CD14-positive monocyte (primary cell): ENCODE results near the gene HEXB. TPM values are rescaled to one million over a fixed set of nuclear protein-coding genes. Genes with fewer than 3 reads are reported as not detected.

Experiments used
- DNase-seq, 3 donors: peaks; one replicate each; pipeline ENCODE4 v3.0.0-alpha.2; 2011 to 2022
- H2AFZ ChIP-seq: 2 replicates; pipeline ENCODE4 v1.6.0; 2012; ENCODE audit warnings: mild to moderate bottlenecking, low read depth, low read length, inconsistent platforms; ENCODE audit not compliant: insufficient read depth, poor library complexity, severe bottlenecking
- H3K27ac ChIP-seq, 2 donors: 1 replicate in 1 of 2; 2 replicates in 1 of 2; pipeline ENCODE4 v1.5.1; 2012 to 2013; ENCODE audit warnings: low read length in 2 of 2, control low read depth in 1 of 2, inconsistent platforms in 1 of 2, low read depth in 1 of 2, mild to moderate bottlenecking in 1 of 2
- H3K27me3 ChIP-seq, 2 donors: one replicate each; pipeline versions ENCODE4 v1.6.0 to v1.6.1; 2011 to 2013; ENCODE audit warnings: low read length in 2 of 2; ENCODE audit not compliant: control insufficient read depth in 2 of 2, insufficient read depth in 2 of 2
- H3K36me3 ChIP-seq, 2 donors: replicated peaks in 1 of 2; 1 replicate in 1 of 2; 2 replicates in 1 of 2; pipeline versions ENCODE4 v1.5.1 to v1.6.1; 2012 to 2013; ENCODE audit warnings: low read length in 2 of 2, control low read depth in 1 of 2, inconsistent platforms in 1 of 2, mild to moderate bottlenecking in 1 of 2; ENCODE audit not compliant: insufficient read depth in 2 of 2, control insufficient read depth in 1 of 2
- H3K4me1 ChIP-seq, 2 donors: 1 replicate in 1 of 2; 2 replicates in 1 of 2; pipeline versions ENCODE4 v1.5.1 to v1.6.1; 2012 to 2013; ENCODE audit warnings: low read length in 2 of 2, control low read depth in 1 of 2, inconsistent platforms in 1 of 2, mild to moderate bottlenecking in 1 of 2, moderate library complexity in 1 of 2; ENCODE audit not compliant: insufficient read depth in 2 of 2, control insufficient read depth in 1 of 2
- H3K4me2 ChIP-seq: replicated peaks from 2 replicates; pipeline ENCODE3; 2012; ENCODE audit warnings: low read length, moderate library complexity, mild to moderate bottlenecking; ENCODE audit not compliant: poor library complexity, severe bottlenecking; ENCODE audit errors: extremely low read depth
- H3K4me3 ChIP-seq, 3 experiments: fragments of 200-600 bp in 1 of 3; sonication (generic) in 1 of 3; replicated peaks in 1 of 3; 1 replicate in 2 of 3; 2 replicates in 1 of 3; pipeline ENCODE4 v1.5.1; 2011 to 2013; ENCODE audit warnings: low read length in 3 of 3, mild to moderate bottlenecking in 3 of 3, control low read depth in 2 of 3, low read depth in 2 of 3, inconsistent platforms in 1 of 3, moderate library complexity in 1 of 3
- H3K79me2 ChIP-seq: 2 replicates; pipeline ENCODE4 v1.6.0; 2012; ENCODE audit warnings: mild to moderate bottlenecking, control low read depth, inconsistent platforms, low read length, moderate library complexity; ENCODE audit not compliant: insufficient read depth
- H3K9ac ChIP-seq: 2 replicates; pipeline ENCODE4 v1.6.0; 2017; ENCODE audit warnings: low read length, mild to moderate bottlenecking; ENCODE audit not compliant: insufficient read depth, poor library complexity, severe bottlenecking
- H3K9me3 ChIP-seq, 2 donors: replicated peaks in 1 of 2; 1 replicate in 1 of 2; 2 replicates in 1 of 2; pipeline versions ENCODE4 v1.5.1 to v1.6.1; 2012 to 2013; ENCODE audit warnings: low read length in 2 of 2, control low read depth in 1 of 2; ENCODE audit not compliant: control insufficient read depth in 1 of 2, insufficient read depth in 1 of 2
- H4K20me1 ChIP-seq: 2 replicates; pipeline ENCODE4 v1.6.0; 2012; ENCODE audit warnings: mild to moderate bottlenecking, low read length, control low read depth, moderate library complexity; ENCODE audit not compliant: insufficient read depth
- H3K27ac Mint-ChIP-seq, 7 donors: one replicate each; pipeline ENCODE4 v1.8.0; 2020; ENCODE audit warnings: mild to moderate bottlenecking in 7 of 7, mixed read lengths in 7 of 7, moderate library complexity in 6 of 7, inconsistent platforms in 2 of 7
- H3K27me3 Mint-ChIP-seq, 3 donors: one replicate each; pipeline ENCODE4 v1.8.0; 2021 to 2022; ENCODE audit warnings: low read depth in 3 of 3, mild to moderate bottlenecking in 3 of 3, mixed read lengths in 3 of 3, moderate library complexity in 3 of 3, inconsistent platforms in 1 of 3
- H3K36me3 Mint-ChIP-seq, 2 donors: one replicate each; pipeline ENCODE4 v1.8.0; 2020; ENCODE audit warnings: mixed read lengths in 2 of 2, inconsistent platforms in 1 of 2, mild to moderate bottlenecking in 1 of 2
- H3K4me1 Mint-ChIP-seq: one replicate; pipeline ENCODE4 v1.8.0; 2020; ENCODE audit warnings: mild to moderate bottlenecking, mixed read lengths
- H3K4me3 Mint-ChIP-seq, 2 donors: one replicate each; pipeline ENCODE4 v1.8.0; 2020; ENCODE audit warnings: mild to moderate bottlenecking in 2 of 2, mixed read lengths in 2 of 2, moderate library complexity in 1 of 2
- H3K9me3 Mint-ChIP-seq, 7 donors: one replicate each; pipeline ENCODE4 v1.8.0; 2020 to 2022; ENCODE audit warnings: mixed read lengths in 7 of 7, mild to moderate bottlenecking in 6 of 7, moderate library complexity in 6 of 7, inconsistent platforms in 2 of 7
- WGBS: methylation state at CpG from one replicate; pipeline ENCODE4 v1.1.5; 2013; ENCODE audit warnings: missing lambda C conversion rate; ENCODE audit not compliant: insufficient coverage; 5-methylcytosine and 5-hydroxymethylcytosine counted together
- intact Hi-C, 2 donors: fragments of 100-400 bp; cut with micrococcal nuclease; formaldehyde crosslinking; loops; one replicate each; pipeline versions ENCODE4 v1.15.0 to v1.15.1; 2023
- polyA plus RNA-seq, 3 donors: library from polyadenylated mRNA; depleted of rRNA in 1 of 3; unstranded in 2 of 3; stranded (reverse) in 1 of 3; fragments of 300-500 nt in 2 of 3; fragments of >200 nt in 1 of 3; fragmentation: Illumina TruSeq in 2 of 3; gene quantifications; 1 replicate in 2 of 3; 2 replicates in 1 of 3; pipeline ENCODE4 v1.2.3, GENCODE V29; 2012 to 2021
- TF ChIP-seq, protein P1 (sequence below): fragments of 200-600 bp; IDR thresholded peaks from one replicate; pipeline ENCODE4 v1.8.0; 2022; ENCODE audit warnings: antibody characterized with exemption, mild to moderate bottlenecking

The HEXB gene
- polyA plus RNA-seq, 3 donors, result 158 to 518 (median 470) TPM

DNA sequence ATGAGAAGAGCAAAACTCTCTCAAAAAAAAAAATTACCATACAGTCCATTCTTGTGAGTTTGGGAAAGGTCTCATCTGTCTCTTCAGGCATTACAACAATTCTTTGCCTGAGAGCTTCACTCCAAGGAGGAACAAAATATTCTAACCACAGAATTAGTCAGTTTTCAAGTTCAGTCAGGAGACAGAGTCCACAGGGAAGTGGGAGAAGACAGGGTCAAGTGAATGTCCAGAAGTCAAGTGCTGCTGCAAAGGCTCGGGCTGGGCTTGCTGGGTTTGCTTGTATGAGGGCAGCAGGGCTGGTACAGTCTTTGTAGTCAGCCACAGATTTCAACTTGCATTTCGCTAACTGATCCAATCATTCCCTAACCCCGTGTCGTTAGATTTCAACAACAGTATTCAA is 17.6 kb upstream of the HEXB start:
- H3K9me3 ChIP-seq, result peaks cover 0 to 12% of the 10 kb centered on the region in 2 donors
- H3K9ac ChIP-seq, result no peak overlapping the region
- H2AFZ ChIP-seq, result no peak overlapping the region
- TF ChIP-seq, protein P1, sequence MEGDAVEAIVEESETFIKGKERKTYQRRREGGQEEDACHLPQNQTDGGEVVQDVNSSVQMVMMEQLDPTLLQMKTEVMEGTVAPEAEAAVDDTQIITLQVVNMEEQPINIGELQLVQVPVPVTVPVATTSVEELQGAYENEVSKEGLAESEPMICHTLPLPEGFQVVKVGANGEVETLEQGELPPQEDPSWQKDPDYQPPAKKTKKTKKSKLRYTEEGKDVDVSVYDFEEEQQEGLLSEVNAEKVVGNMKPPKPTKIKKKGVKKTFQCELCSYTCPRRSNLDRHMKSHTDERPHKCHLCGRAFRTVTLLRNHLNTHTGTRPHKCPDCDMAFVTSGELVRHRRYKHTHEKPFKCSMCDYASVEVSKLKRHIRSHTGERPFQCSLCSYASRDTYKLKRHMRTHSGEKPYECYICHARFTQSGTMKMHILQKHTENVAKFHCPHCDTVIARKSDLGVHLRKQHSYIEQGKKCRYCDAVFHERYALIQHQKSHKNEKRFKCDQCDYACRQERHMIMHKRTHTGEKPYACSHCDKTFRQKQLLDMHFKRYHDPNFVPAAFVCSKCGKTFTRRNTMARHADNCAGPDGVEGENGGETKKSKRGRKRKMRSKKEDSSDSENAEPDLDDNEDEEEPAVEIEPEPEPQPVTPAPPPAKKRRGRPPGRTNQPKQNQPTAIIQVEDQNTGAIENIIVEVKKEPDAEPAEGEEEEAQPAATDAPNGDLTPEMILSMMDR, result no peak
- no peaks in the 10 kb centered on the region for H3K79me2 ChIP-seq
- whole genome bisulfite sequencing, result 95% methylated on average over 3 of the region's 4 CpGs
- intact Hi-C loops, result no loop called here
- no peak overlapping the region for H3K27ac ChIP-seq
- H3K4me1 ChIP-seq, result no peaks in the 10 kb centered on the region
- Mint-ChIP-seq H3K27ac (no peak overlapping the region), H3K9me3 (peaks cover 3 to 8% (median 6%) of the 10 kb centered on the region in 7 donors), H3K27me3 (peaks cover 5 to 6% (median 5%) of the 10 kb centered on the region in 3 donors), H3K4me3 (no peak overlapping the region), H3K36me3 (no peaks in the 10 kb centered on the region), H3K4me1 (peaks cover 6% of the 10 kb centered on the region)
- no peaks in the 10 kb centered on the region for H3K27me3 ChIP-seq
- H3K4me3 ChIP-seq, result no peak overlapping the region
- no peaks in the 10 kb centered on the region for H3K36me3 ChIP-seq
- DNase-seq, result no peak
- no peak overlapping the region for H3K4me2 ChIP-seq
- no peaks in the 10 kb centered on the region for H4K20me1 ChIP-seq

DNA sequence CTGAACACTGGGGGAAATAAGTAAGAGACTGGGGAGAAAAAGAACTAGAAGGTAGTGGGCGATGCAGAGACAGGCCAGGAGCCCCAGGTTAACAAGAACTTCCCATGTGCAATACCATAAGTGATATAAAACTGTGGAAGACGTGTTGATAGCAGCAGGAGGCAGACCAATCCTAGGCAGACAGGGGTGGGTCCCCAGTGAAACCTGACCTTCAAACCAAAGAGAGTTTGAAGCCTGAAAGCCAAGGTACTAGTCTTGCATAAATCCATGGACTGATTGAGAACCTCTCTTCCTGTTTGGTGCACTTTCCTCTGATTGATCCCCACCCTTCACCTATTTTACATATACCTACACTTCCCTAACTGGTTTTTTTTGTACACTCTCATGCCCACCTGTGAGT is 15.2 kb upstream of the HEXB start:
- Mint-ChIP-seq H3K4me3 (no peak overlapping the region), H3K36me3 (no peaks in the 10 kb centered on the region), H3K27ac (no peak overlapping the region), H3K27me3 (peaks cover 0 to 6% (median 3%) of the 10 kb centered on the region in 3 donors), H3K4me1 (peaks cover 12% of the 10 kb centered on the region), H3K9me3 (peaks cover 3 to 8% (median 6%) of the 10 kb centered on the region in 7 donors)
- H3K4me3 ChIP-seq, result no peak overlapping the region
- no peaks in the 10 kb centered on the region for H3K27me3 ChIP-seq
- H3K79me2 ChIP-seq, result no peaks in the 10 kb centered on the region
- no peak overlapping the region for H3K27ac ChIP-seq
- no peaks in the 10 kb centered on the region for H3K4me1 ChIP-seq
- no peaks in the 10 kb centered on the region for H4K20me1 ChIP-seq
- DNase-seq, result no peak
- peaks cover 0 to 12% of the 10 kb centered on the region in 2 donors for H3K9me3 ChIP-seq
- intact Hi-C loops, result loop anchor here in 1 of 2 donors (10.0 kb wide), 1 partner anchor 245 kb away; no protein-coding TSS in a partner anchor
- H3K4me2 ChIP-seq, result no peak overlapping the region
- 100% methylated on average over 2 of the region's 2 CpGs for WGBS
- no peaks in the 10 kb centered on the region for H3K36me3 ChIP-seq
- no peak overlapping the region for H3K9ac ChIP-seq
- no peak overlapping the region for H2AFZ ChIP-seq
- TF ChIP-seq, protein P1, result no peak
